ENCODE data around the gene NIPA2.

Gene NIPA2

GRCh38 chr15:22838292-22839042, at the start of gene NIPA2:
TSS of gene NIPA2 (plus strand) at chr15:22838666. CDS start at chr15:22851732, 13,066 bp downstream.
- peak; percentile 89 for DNase-seq (ENCODE audit: extremely low spot score)
- TF ChIP-seq ELF4 (IDR thresholded peaks at IDR 0.05) (0 out of 2 replicates have a peak, but pooled peaks have one; percentile 27), CTBP1 (IDR thresholded peaks at IDR 0.05; ENCODE audit: borderline replicate concordance) (no peak)
- ChIA-PET CTCF (no interaction called here), POLR2A (interaction anchor here (1.8 kb wide), 1 partner anchor 51 kb away, joined by 6 read pairs; no protein-coding TSS in a partner anchor)

GRCh38 chr15:22794063-22794462, 44.4 kb upstream of the NIPA2 start:
- POLR2A ChIA-PET, result no interaction called here
- CTCF ChIA-PET, result no interaction called here
- no peak for DNase-seq (ENCODE audit: extremely low spot score)
- TF ChIP-seq ELF4 (IDR thresholded peaks at IDR 0.05), result no peak
- no peak for TF ChIP-seq CTBP1 (IDR thresholded peaks at IDR 0.05; ENCODE audit: borderline replicate concordance)
- no peak for TF ChIP-seq HDGF (IDR thresholded peaks at IDR 0.05; ENCODE audit: borderline replicate concordance)
- no peak for TF ChIP-seq FOXA1 (IDR thresholded peaks at IDR 0.05)
- TF ChIP-seq LEF1 (IDR thresholded peaks at IDR 0.05; ENCODE audit: borderline replicate concordance), result no peak
- TF ChIP-seq SP1 (IDR thresholded peaks at IDR 0.05), result no peak
- no peak for TF ChIP-seq PKNOX1 (IDR thresholded peaks at IDR 0.05)

GRCh38 chr15:22794621-22795167, 43.8 kb upstream of the NIPA2 start:
- DNase-seq (ENCODE audit: extremely low spot score), result no peak
- ChIA-PET CTCF (no interaction called here), POLR2A (no interaction called here)
- TF ChIP-seq PKNOX1 (IDR thresholded peaks at IDR 0.05) (no peak), TARDBP (IDR thresholded peaks at IDR 0.05) (no peak), BHLHE40 (IDR thresholded peaks at IDR 0.05; ENCODE audit: borderline replicate concordance) (no peak), SUZ12 (IDR thresholded peaks at IDR 0.05) (no peak), NFRKB (IDR thresholded peaks at IDR 0.05) (no peak), ARNT (IDR thresholded peaks at IDR 0.05) (no peak), CTBP1 (IDR thresholded peaks at IDR 0.05; ENCODE audit: borderline replicate concordance) (no peak), L3MBTL2 (conservative IDR thresholded peaks at IDR 0.05) (no peak), FOXA1 (IDR thresholded peaks at IDR 0.05) (no peak), ELF4 (IDR thresholded peaks at IDR 0.05) (no peak), HDGF (IDR thresholded peaks at IDR 0.05; ENCODE audit: borderline replicate concordance) (no peak), ZNF384 (IDR thresholded peaks at IDR 0.05) (no peak), SP1 (IDR thresholded peaks at IDR 0.05) (no peak), FOXM1 (IDR thresholded peaks at IDR 0.05; ENCODE audit: borderline replicate concordance) (no peak)

GRCh38 chr15:22795206-22796063, 43.0 kb upstream of the NIPA2 start:
- TF ChIP-seq PKNOX1 (IDR thresholded peaks at IDR 0.05) (no peak), SUZ12 (IDR thresholded peaks at IDR 0.05) (no peak), BHLHE40 (IDR thresholded peaks at IDR 0.05; ENCODE audit: borderline replicate concordance) (no peak), FOXK2 (IDR thresholded peaks at IDR 0.05) (no peak), ELF4 (IDR thresholded peaks at IDR 0.05) (no peak), L3MBTL2 (conservative IDR thresholded peaks at IDR 0.05) (no peak), ZNF384 (IDR thresholded peaks at IDR 0.05) (no peak), HDGF (IDR thresholded peaks at IDR 0.05; ENCODE audit: borderline replicate concordance) (no peak), LEF1 (IDR thresholded peaks at IDR 0.05; ENCODE audit: borderline replicate concordance) (no peak), SP1 (IDR thresholded peaks at IDR 0.05) (no peak), CTBP1 (IDR thresholded peaks at IDR 0.05; ENCODE audit: borderline replicate concordance) (no peak)
- POLR2A ChIA-PET, result no interaction called here
- CTCF ChIA-PET, result no interaction called here
- DNase-seq (ENCODE audit: extremely low spot score), result no peak

GRCh38 chr15:22796079-22796478, 42.4 kb upstream of the NIPA2 start:
- TF ChIP-seq LEF1 (IDR thresholded peaks at IDR 0.05; ENCODE audit: borderline replicate concordance), result no peak
- no peak for TF ChIP-seq CTBP1 (IDR thresholded peaks at IDR 0.05; ENCODE audit: borderline replicate concordance)
- TF ChIP-seq ELF4 (IDR thresholded peaks at IDR 0.05), result no peak
- no peak for TF ChIP-seq BHLHE40 (IDR thresholded peaks at IDR 0.05; ENCODE audit: borderline replicate concordance)
- no peak for TF ChIP-seq FOXA1 (IDR thresholded peaks at IDR 0.05)
- no peak for TF ChIP-seq TARDBP (IDR thresholded peaks at IDR 0.05)
- no peak for TF ChIP-seq PKNOX1 (IDR thresholded peaks at IDR 0.05)
- TF ChIP-seq L3MBTL2 (conservative IDR thresholded peaks at IDR 0.05), result no peak
- no peak for TF ChIP-seq SP1 (IDR thresholded peaks at IDR 0.05)
- no peak for TF ChIP-seq ZNF384 (IDR thresholded peaks at IDR 0.05)
- no peak for TF ChIP-seq NFRKB (IDR thresholded peaks at IDR 0.05)
- POLR2A ChIA-PET, result no interaction called here
- DNase-seq (ENCODE audit: extremely low spot score), result no peak
- CTCF ChIA-PET, result no interaction called here
